SH-SY5Y (cell line): Measurements from ENCODE around the gene TMEFF1.

ENCODE experiments used
- GATA2 ChIP-seq: IDR thresholded peaks from 2 replicates; pipeline ENCODE4 v1.6.1; 2011; ENCODE audit warnings: mild to moderate bottlenecking, low read depth, low read length
- GATA3 ChIP-seq: IDR thresholded peaks from 2 replicates; pipeline ENCODE4 v1.6.1; 2011; ENCODE audit warnings: low read depth, mild to moderate bottlenecking, low read length, moderate library complexity

TMEFF1 gene

DNA sequence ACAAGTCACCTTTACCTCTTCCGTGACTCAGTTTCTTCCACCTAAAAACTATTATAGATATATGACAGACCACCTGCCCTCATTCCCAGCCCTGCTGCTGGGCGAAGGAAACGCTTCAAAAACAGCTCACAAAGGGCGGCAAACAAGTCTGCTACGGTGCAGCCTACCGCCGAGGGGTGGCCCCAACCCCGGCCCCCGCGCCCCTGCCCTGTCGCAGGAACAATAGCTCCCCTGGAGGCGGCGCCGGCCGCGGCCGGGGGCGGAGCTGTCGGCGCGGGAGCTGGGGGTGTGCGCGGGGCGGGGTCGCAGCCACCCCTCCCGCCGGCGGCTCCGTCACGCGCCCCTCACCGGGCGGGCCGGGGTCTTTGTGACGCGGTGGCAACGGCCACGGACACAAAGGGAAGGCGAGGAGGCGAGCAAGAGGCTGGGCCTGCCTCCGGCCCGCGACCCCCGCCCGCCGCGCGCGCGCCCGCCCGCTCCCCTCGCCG lies at the start of gene TMEFF1:
Gene TMEFF1 (plus strand): TSS at position 362 of the 488 bp plus-strand sequence. CDS start 396 bp downstream, outside the sequence.
- TF ChIP-seq GATA3: no peak
- no peak for TF ChIP-seq GATA2

DNA sequence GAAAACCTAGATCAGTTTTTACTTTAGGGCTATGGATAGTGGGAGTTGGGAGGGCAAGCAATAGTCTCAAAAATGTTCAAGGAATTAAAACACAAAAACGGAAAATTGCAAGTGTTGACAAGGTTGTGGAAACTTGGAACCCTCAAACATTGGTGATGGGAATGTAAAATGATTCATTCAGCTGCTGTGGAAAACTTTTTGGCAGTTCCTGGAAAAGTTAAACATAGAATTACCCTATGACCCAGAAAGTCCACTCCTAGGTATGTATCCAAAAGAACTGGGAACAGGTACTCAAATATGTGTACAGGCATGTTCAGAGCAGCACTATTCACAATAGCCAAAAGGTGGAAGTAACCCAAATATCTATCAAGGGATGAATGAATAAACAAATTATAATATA lies 47.2 kb upstream of the TMEFF1 start:
- TF ChIP-seq GATA2 (no peak), GATA3 (no peak)

- TF ChIP-seq GATA2 (no peak), GATA3 (no peak)
These were observed 46.8 kb upstream of the TMEFF1 start for GRCh38 chr9:100426189-100426529.

- no peak for TF ChIP-seq GATA3
- TF ChIP-seq GATA2: no peak
These were observed 46.2 kb upstream of the TMEFF1 start, which contains the start of gene MSANTD3 for GRCh38 chr9:100426530-100427365. MSANTD3 (plus strand) TSS chr9:100427143; CDS start chr9:100441939, 14,796 bp downstream.

GRCh38 chr9:100427366-100428263 lies 45.3 kb upstream of the TMEFF1 start:
- no peak for TF ChIP-seq GATA2
- TF ChIP-seq GATA3: no peak

DNA sequence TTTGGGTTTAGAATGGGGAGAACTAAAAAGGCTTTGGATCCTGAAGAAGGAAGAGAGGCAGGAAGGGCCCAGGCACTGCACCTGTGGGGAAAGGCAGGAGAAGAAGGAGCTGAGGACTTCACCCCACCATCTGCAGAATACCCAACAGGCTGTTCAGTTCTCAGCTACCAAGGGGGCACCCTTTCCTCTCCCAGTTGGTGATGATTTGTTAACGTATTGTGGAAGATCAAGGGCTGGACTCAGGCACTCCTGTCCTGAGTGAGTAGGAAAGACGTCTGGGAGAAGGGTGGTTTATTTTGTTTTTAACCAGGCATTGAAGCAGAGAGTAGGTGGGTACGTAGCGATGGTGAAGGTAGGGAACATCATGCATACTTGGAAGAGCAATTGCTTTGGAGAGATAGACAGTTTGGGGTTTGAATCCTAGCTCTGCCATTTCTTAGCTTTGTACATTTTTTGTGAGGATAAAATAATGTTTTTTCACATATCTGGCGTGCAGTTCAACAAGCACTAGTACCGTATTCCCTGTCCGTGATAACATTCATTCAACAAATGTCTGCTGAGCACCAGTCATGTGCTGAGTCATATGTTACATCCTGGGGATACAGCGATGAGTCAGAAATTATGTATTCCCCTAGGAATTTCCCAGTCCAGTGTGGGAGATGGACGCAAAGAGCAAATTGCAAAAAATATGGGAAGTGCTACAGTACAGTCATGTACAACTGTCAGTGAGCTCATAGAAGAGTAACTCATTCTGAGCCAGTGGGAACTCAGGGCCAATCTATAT lies 43.9 kb upstream of the TMEFF1 start:
- TF ChIP-seq GATA2: no peak
- no peak for TF ChIP-seq GATA3

- TF ChIP-seq GATA3: no peak
- no peak for TF ChIP-seq GATA2
These were observed 42.5 kb upstream of the TMEFF1 start for GRCh38 chr9:100430286-100430940.

- no peak for TF ChIP-seq GATA2
- no peak for TF ChIP-seq GATA3
These were observed 41.1 kb upstream of the TMEFF1 start for GRCh38 chr9:100431886-100432285.

DNA sequence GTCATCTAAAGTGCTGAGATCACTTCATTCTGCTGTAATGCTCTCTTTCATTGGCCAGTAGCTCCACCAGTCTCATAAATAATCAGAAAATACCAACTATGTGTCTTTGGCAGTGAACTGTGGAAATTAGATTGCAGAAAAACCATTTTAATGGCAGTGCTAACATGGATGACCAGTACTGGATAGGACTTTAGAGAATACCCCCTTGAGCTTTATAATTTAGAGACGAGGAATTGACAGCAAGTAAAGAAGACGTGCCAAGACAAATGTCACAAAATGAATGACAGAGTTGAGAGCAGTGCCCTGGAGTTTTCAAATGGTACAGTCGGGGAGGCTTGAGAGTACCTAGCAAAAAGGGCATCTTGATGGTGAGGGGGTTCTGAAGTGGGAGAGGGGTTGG lies 40.2 kb upstream of the TMEFF1 start:
- TF ChIP-seq GATA2 (no peak), GATA3 (no peak)

DNA sequence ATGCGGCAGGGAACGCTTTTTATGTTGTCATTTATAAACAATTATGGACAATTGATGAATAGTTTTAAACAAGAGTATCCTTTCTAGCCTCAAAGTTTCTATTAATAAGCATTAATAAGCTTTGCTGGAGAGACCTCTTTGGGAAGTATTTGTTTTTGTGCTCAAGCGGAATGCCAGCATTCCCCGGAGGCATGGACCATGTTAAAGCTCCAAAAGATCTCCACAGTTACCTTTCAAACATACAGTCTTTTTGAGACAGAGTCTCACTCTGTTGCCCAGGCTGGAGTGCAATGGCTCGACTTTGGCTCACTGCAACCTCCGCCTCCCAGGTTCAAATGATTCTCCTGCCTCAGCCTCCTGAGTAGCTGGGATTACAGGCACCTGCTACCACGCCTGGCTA lies 36.4 kb upstream of the TMEFF1 start:
- TF ChIP-seq GATA2: no peak
- TF ChIP-seq GATA3: no peak

GRCh38 chr9:100437860-100438805 lies 34.8 kb upstream of the TMEFF1 start:
- no peak for TF ChIP-seq GATA2
- TF ChIP-seq GATA3: no peak

- no peak for TF ChIP-seq GATA3
- no peak for TF ChIP-seq GATA2
These were observed 32.9 kb upstream of the TMEFF1 start for GRCh38 chr9:100440071-100440470.
